ENCODE data around the gene ANKRD40.

DNA sequence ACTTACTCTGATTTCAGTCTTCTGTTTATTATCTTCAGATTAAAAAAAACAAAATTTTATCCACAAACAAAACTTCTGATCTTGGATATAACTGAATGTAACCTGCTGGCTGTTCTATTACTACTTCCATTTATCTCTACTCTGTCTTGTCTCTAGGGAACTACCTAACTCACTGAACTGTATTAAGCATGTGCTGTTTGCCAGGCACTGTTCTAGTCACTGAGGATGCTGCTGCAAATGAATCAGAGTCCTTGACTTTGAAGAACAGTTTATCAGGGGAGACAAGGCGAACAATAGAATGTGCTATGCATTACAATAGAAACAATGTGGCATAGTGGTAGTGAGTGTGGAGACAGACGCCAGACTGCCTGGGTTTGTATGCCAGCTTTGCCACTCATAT lies 2.3 kb upstream of the ANKRD40 start:
- TF ChIP-seq POLR2A (IDR thresholded peaks at IDR 0.05; ENCODE audit: low read length) (no peak), GATA1 (IDR thresholded peaks at IDR 0.05; ENCODE audit: low read depth, low read length) (no peak)

All from erythroblast (primary cell).